Raji (cell line): ENCODE data around the gene BRCC3.

ENCODE experiments used
- POLR2A ChIP-seq: IDR thresholded peaks from 2 replicates; pipeline ENCODE4 v1.6.1; 2011; ENCODE audit warnings: low read depth, low read length, control low read depth; ENCODE audit not compliant: insufficient read depth

BRCC3 gene

GRCh38 chrX:155052738-155053498 is 18.4 kb upstream of the BRCC3 start:
- TF ChIP-seq POLR2A: no peak

DNA sequence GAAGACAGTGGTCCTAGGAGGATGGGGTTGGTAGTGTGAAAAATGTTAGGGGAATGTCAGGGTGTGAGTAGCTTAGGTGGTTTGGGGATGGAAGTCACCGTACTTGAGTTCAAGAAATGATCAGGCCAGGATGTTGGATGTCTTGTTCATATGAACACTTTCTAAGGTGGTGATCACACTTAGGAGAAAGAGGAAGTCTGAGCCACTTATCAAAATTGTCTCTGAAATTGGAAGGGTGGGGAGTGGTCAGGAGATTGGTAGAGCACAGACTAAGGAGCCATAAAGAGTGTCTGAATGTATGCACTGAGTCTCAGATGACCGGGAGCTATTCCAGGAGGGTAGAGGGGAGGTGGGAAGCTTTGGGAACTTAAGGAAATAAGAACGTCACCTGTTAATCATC is 17.7 kb upstream of the BRCC3 start:
- TF ChIP-seq POLR2A: no peak

- no peak for TF ChIP-seq POLR2A
Measured at GRCh38 chrX:155054255-155054654, 17.1 kb upstream of the BRCC3 start.

- TF ChIP-seq POLR2A: no peak
Measured at GRCh38 chrX:155055494-155055893, 15.8 kb upstream of the BRCC3 start.

GRCh38 chrX:155056471-155056870 is 14.8 kb upstream of the BRCC3 start:
- TF ChIP-seq POLR2A: no peak

- no peak for TF ChIP-seq POLR2A
Measured at GRCh38 chrX:155056877-155057792, 14.2 kb upstream of the BRCC3 start.

DNA sequence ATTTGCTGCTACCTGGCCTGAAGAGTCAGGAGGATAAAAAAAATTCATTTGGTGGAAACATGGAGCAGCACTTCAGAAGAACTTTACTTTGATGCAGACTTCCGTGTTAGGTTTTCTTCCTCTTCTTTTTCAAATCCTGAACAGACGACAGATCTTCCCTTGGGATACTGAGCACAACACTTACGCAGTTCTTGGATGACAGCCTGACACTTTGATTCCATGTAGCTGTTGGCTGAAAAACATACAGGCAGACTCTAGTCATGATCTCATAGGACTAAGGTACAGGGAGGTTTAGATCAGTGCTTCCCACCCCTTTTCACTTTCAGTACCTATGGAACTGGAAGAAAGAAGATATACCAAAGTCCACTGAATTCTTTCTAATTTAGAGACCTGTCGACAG is 9.5 kb upstream of the BRCC3 start:
- no peak for TF ChIP-seq POLR2A

DNA sequence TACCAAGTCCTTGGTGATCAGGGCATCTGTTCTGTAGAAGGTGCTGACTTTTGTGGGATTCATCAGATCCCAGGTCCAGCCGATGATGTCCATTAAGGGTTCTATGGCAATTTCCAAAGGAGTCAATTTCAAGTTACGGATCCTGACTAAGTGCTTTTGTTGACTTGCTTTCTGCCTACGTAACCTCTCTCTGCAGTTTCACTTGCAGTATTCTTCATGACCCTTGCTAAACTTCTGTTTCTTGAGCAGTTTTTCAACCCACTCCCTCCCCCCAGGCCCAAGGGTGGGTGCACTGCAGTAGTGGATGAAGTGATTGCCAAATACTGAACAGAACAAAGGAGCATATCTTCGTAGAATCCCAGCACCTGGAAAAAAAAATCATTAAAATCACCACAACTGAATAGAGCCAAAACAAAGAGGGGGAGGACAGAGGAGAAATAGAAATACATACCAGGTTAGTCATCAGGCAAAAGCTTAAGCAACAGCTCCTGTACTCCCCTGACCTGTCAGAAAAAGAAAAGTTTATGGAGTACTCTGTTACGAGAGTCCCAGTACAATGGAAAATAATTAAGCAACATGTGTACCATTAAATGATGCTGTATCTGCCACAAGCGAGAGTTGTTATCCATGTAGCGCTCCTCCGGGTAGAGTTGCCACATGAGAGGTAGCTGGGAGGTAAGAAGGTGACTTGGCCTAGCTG is 6.1 kb upstream of the BRCC3 start:
- TF ChIP-seq POLR2A: no peak

- no peak for TF ChIP-seq POLR2A
Measured at GRCh38 chrX:155068165-155068564, 3.1 kb upstream of the BRCC3 start.

DNA sequence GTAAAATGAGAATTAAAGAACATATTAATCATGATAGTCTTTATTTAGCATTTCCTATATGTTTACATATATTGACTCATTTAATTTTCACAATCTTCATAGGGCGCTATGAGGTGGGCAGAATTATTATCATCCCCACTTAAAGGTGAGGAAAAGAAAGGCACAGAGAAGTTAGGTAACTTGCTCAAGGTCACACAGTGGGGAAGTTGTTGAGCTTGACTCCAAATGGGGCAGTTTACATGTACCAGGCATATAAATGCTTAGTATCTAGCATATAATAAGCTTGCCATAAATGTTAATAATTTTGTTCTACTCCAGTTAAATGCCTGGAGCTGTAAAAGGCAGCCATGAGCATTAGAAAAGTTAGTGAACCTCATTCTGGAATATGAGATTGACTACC is 1.9 kb upstream of the BRCC3 start:
- TF ChIP-seq POLR2A: no peak

- peak; percentile 15; the same call in 1 of the 2 replicates for TF ChIP-seq POLR2A
Measured at GRCh38 chrX:155070038-155070437, 1.3 kb upstream of the BRCC3 start.

DNA sequence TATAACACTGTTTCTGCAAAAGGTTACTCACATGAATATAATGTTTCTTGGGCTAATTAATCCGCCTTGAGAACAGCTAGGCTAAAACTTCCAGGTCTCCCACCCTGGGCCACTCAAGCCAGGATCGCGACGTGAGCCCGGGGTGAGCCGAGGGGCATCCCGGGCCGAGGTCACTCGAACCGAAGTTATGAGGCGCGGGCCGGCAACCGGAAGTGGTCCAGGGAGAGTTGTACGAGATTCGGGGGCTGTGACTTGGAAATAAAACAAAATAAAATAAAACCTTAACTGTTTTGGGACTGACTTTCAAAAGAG is 689 bp upstream of the BRCC3 start:
- no peak for TF ChIP-seq POLR2A

DNA sequence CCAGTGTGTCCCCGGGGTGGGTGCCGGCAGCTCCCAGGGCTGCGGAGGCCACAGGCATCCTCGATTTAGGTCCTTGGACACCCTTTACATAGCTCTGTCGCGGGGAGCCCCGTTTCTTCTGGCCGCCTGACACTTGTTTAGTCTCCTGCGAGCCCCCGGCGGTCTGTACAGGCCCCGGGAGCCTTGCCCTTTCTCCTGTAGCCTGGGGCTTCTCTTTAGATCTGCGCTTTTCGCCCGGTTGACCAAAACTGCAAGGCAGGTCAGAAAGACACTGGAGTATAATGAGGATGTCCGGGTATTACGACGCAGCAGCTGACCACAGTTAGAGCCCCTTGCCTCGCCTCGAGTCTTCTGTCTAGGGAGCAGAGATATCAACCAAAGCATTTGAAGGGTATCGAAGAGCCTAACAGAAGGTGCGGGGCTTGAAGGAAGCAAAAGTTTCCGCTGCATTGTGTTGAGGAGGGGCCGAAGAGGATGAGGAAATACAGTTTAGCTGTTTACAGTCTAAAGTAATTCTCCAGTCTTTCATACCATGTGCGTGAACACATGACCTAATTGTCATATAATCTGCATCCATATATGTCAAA is 479 bp downstream of the BRCC3 start:
- TF ChIP-seq POLR2A: no peak

DNA sequence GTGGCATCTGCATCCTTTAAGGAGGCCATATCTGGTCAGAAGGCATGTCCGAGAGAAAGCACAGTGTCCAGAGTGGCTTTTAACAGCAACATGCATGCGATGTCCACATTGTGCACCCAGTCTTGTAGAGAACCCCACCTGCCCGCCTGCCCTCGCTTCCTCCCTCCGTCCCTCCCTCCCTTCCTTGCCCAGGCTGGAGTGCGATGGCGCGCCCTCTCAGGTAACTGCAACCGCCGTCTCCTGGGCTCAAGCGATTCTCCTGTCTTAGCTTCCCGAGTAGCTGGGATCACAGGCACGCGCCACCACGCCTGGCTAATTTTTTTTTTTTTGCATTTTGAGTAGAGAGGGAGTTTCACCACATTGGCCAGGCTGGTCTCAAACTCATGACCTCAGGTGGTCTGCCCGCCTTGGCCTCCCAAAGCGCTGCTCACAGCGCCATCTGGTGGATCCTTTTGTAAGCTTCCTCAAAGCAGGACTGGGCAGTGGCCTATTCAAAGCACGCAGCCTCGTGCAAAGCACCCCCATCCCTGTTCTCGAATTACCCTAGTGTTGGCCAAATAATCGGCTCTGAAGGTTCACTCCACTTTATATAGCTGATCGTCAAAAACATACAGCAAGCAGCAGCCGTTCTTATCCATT is 15.0 kb downstream of the BRCC3 start:
- no peak for TF ChIP-seq POLR2A
